ENCODE results near the gene PICK1. TPM values are rescaled to one million over a fixed set of nuclear protein-coding genes. Genes with fewer than 3 reads are reported as not detected.
"Not testable (repeated sequence)": the region's sequence is repeated elsewhere in the genome, so short reads cannot be mapped to it uniquely, and the experiment has no call there.

The PICK1 gene
- total and polyA plus RNA-seq, 9 donors = 18.0 to 47.7 (median 34.3) TPM

DNA sequence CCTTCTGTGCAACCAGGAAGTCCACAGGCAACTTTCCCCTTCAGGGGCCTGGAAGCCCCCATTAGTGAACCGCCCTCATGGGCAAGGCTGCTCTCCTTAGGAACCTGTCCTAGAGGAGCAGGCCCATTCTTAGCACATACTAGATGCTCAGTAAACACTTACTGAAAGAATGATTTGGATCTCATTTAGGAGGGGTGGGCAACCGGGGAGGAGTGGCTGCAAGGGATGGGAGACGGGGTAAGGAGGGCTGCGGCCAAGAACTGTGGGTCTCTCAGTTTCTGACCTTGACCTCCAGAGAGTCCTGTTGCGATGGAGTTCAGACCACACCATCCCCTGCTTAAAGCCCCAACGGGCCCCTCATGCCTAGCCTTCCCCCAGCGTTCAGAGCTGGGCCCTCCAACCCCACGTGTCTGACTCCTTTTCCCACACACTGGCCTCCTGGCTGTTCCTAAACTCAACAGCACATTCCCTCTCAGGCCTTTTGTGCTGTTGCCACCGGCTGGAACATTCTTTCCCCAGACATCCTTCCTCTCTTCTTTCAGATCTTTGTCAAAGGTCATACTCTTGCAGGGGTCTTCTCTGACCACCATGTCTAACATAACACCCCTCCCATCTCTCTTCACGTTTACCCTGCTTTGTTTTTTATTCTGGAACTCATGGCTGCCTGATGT is 20.7 kb upstream of the PICK1 start:
- no peak for TF ChIP-seq POLR2A (IDR thresholded peaks at IDR 0.05)
- no peak for TF ChIP-seq CTCF (IDR thresholded peaks at IDR 0.05)
- TF ChIP-seq EP300 (IDR thresholded peaks at IDR 0.05) = no peak
- Histone ChIP-seq H3K4me1 (ENCODE audit: insufficient read depth) (peaks cover 4% of the 10 kb centered on the region), H3K4me3 (no peak overlapping the region), H3K36me3 (no peaks in the 10 kb centered on the region), H3K27me3 (no peaks in the 10 kb centered on the region), H3K27ac (no peak overlapping the region), H3K9me3 (no peaks in the 10 kb centered on the region)
- whole genome bisulfite sequencing, 3 donors = 47 to 54% (median 50%) methylated on average over 10 of the region's 10 CpGs
- no peak for DNase-seq
- intact Hi-C loops (cut with DNase I) = no loop called here

GRCh38 chr22:38037367-38038150 is 19.6 kb upstream of the PICK1 start:
- H3K9me3 ChIP-seq; H3K27ac ChIP-seq; H3K4me1 ChIP-seq (ENCODE audit: insufficient read depth); intact Hi-C loops (cut with DNase I); H3K27me3 ChIP-seq; DNase-seq; H3K4me3 ChIP-seq; H3K36me3 ChIP-seq: not testable (repeated sequence)
- 85 to 89% (median 86%) methylated on average over 13 of the region's 13 CpGs for WGBS, 3 donors

DNA sequence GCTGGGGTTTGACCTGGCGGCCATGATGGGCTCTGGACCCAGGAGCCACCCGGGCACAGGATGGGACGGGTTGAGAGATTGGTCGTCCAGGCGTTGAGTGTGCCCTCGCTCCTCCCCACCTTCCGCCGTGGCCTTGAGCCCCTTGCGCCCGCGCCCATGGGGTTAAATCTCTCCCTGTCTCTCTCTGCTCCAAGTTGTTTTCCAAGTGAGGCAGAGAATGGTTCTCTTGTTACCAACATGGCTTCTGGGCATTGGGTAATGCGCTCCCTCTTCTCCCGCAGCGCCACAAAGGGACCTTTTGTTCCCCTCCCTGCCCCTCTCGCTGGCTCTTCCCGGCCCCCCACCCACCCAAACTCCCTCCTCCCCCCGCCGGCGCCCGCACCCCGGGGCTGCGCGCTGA is 18.8 kb upstream of the PICK1 start:
- no peak for TF ChIP-seq POLR2A (IDR thresholded peaks at IDR 0.05)
- no peak for TF ChIP-seq EP300 (IDR thresholded peaks at IDR 0.05)
- no peak for TF ChIP-seq CTCF (IDR thresholded peaks at IDR 0.05)
- Histone ChIP-seq H3K36me3 (no peaks in the 10 kb centered on the region), H3K9me3 (no peaks in the 10 kb centered on the region), H3K4me3 (no peak overlapping the region), H3K4me1 (ENCODE audit: insufficient read depth) (peaks cover 4% of the 10 kb centered on the region), H3K27me3 (no peaks in the 10 kb centered on the region), H3K27ac (no peak overlapping the region)
- intact Hi-C loops (cut with DNase I) = no loop called here
- 93 to 98% (median 96%) methylated on average over 22 to 23 of the region's 23 CpGs for WGBS, 3 donors
- no peak for DNase-seq

DNA sequence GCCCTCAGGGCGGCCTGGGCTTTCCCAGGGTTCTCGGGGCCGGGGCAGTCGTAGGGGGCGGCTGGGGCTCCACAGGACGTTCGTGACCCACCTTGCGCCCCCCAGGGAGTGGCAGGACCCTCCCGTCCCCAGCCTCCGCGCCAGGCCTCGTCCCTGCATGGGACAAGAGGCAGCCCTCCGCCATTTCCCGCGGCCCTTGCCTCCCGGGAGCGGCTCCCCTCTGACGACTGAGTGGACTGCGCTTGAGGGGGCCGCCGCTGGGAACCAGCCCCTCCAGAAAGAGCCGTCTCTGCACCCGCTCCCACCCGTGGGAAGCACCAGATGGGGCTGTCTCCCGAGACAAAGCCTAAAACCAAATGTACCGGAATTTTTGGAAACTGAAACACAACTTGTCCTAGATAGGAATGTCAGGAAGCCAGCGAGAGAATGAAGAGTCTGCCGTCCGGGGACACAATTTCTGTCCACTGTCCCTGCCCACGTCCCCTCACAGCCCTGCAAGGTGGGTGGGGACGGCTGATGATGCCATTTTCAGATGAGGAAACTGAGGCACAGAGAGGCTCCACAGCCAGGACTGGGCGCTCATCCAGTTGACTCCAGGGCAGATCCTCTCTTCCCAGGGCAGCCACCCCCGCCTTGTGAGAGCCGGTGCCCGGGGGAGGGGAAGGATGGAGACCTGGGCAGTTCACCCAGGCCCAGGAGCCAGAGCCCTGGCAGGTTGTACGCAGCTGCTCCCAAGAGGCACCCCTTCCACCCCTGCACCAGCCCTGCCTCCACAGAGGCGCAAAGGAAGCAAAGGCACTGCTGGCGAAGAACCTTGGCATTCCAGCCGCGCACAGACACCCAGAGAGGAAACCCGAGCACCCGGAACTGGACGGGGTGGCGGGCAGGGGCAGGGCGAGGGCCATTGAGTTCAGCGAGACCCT is 18.1 kb upstream of the PICK1 start:
- TF ChIP-seq POLR2A (IDR thresholded peaks at IDR 0.05) = no peak
- TF ChIP-seq CTCF (IDR thresholded peaks at IDR 0.05) = no peak
- no peak for TF ChIP-seq EP300 (IDR thresholded peaks at IDR 0.05)
- Histone ChIP-seq H3K36me3 (no peaks in the 10 kb centered on the region), H3K27me3 (no peaks in the 10 kb centered on the region), H3K27ac (no peak overlapping the region), H3K9me3 (no peaks in the 10 kb centered on the region), H3K4me1 (ENCODE audit: insufficient read depth) (peaks cover 1% of the 10 kb centered on the region), H3K4me3 (no peak overlapping the region)
- 46 to 50% (median 48%) methylated on average over 45 to 46 of the region's 46 CpGs for WGBS, 3 donors
- intact Hi-C loops (cut with DNase I) = no loop called here
- DNase-seq = peak in 1 of 5 donors; percentile 68

All from ovary (tissue), 9 donors.